HG02885 (cell line): ENCODE data around the gene PHETA2.
"Not testable (repeated sequence)": the region's sequence is repeated elsewhere in the genome, so short reads cannot be mapped to it uniquely, and the experiment has no call there.

Source experiments
- ATAC-seq: cut with Tn5 transposase; IDR thresholded peaks from one replicate; pipeline ENCODE4 v1.9.1; 2021; ENCODE audit warnings: mild to moderate bottlenecking; ENCODE audit not compliant: unreplicated experiment, poor library complexity

The PHETA2 gene

GRCh38 chr22:42069801-42070516, 4.1 kb upstream of the PHETA2 start:
- peak; percentile 16 for ATAC-seq

- ATAC-seq, result peak; percentile 93
Observed at GRCh38 chr22:42070517-42071422, 3.3 kb upstream of the PHETA2 start, which contains the start of gene NAGA. TSS of gene NAGA (minus strand) at chr22:42070812. CDS start at chr22:42070297, 515 bp downstream.

- ATAC-seq, result not testable (repeated sequence)
Observed at GRCh38 chr22:42071508-42071907, 2.5 kb upstream of the PHETA2 start.

GRCh38 chr22:42072606-42073330, 1.3 kb upstream of the PHETA2 start:
- ATAC-seq, result no peak

GRCh38 chr22:42073621-42074041, 417 bp upstream of the PHETA2 start:
- ATAC-seq, result no peak

- no peak for ATAC-seq
Observed at GRCh38 chr22:42074846-42075676, 1.0 kb downstream of the PHETA2 start.

GRCh38 chr22:42076764-42077485, 2.9 kb downstream of the PHETA2 start:
- no peak for ATAC-seq

- no peak for ATAC-seq
Observed at GRCh38 chr22:42077486-42078125, 3.6 kb downstream of the PHETA2 start.

GRCh38 chr22:42078469-42079318, 4.6 kb downstream of the PHETA2 start:
- peak; percentile 1 for ATAC-seq

- peak; percentile 87 for ATAC-seq
Observed at GRCh38 chr22:42079319-42080251, 5.5 kb downstream of the PHETA2 start, which contains the start of gene SMDT1. TSS of gene SMDT1 (plus strand) at chr22:42079700. CDS start at chr22:42079769, 69 bp downstream.

- no peak for ATAC-seq
Observed at GRCh38 chr22:42080287-42080686, 6.2 kb downstream of the PHETA2 start.

GRCh38 chr22:42083119-42083518, 9.1 kb downstream of the PHETA2 start:
- ATAC-seq, result no peak

- no peak for ATAC-seq
Observed at GRCh38 chr22:42084874-42085273, 10.8 kb downstream of the PHETA2 start.

- no peak for ATAC-seq
Observed at GRCh38 chr22:42086051-42086450, 12.0 kb downstream of the PHETA2 start.

- ATAC-seq, result peak; percentile 92
Observed at GRCh38 chr22:42090596-42091454, 16.8 kb downstream of the PHETA2 start, which contains the start of gene NDUFA6. TSS of gene NDUFA6 (minus strand) at chr22:42090772. CDS start at chr22:42090744, 28 bp downstream.

GRCh38 chr22:42091455-42091782, 17.4 kb downstream of the PHETA2 start:
- no peak for ATAC-seq
